Activated CD4-positive, CD25-positive, alpha-beta regulatory T cell treated with anti-CD3 and anti-CD28 coated beads, Interleukin-2, amount 50 U/mL, for 72 hours (primary cell): Measurements from ENCODE around the gene CCT5.
A peak's percentile ranks its signal among the peaks of the same experiment; 100 is the strongest.

Source experiments
- DNase-seq: peaks from one replicate; pipeline ENCODE4 v3.0.0; 2021

The CCT5 gene

DNA sequence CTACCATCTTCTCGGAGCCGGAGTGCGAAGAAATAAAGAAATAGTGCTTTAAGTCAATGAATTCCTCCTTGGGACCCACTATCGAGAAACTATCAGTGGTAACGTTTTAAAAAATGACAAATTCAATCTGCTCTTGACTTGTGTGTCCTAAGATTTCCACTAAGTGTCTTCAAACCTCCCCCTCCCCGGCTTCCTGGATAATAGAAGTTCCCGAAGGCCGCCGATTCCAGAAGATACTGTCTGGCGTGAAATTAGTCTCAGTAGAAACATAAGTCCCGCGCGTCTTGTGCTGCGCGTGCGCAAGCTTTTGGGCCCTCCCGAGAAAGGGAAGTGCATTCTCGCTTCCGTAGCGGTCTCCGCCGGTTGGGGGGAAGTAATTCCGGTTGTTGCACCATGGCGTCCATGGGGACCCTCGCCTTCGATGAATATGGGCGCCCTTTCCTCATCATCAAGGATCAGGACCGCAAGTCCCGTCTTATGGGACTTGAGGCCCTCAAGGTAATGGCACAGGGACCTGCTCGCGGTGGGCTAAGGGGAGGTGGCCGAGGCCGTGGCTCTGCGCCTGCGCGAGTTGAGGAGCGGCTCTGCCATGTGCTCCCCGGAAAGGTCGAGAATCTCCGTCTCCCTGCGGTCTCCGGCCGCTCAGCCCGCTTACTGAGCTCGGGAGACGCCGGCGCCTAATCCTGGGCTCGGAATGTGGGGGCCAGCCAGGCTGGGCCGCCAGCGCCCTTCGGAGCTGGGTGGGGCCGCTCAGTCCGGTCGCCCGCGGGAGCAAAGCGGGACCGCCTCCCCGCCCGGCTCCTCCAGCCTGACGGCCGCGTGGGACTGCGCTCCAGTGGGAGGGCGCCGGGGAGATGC lies at the start of gene CCT5:
CCT5 (plus strand) TSS at position 333 of the 858 bp plus-strand sequence; CDS start at position 394, 61 bp downstream.
- DNase-seq = peak; percentile 85

DNA sequence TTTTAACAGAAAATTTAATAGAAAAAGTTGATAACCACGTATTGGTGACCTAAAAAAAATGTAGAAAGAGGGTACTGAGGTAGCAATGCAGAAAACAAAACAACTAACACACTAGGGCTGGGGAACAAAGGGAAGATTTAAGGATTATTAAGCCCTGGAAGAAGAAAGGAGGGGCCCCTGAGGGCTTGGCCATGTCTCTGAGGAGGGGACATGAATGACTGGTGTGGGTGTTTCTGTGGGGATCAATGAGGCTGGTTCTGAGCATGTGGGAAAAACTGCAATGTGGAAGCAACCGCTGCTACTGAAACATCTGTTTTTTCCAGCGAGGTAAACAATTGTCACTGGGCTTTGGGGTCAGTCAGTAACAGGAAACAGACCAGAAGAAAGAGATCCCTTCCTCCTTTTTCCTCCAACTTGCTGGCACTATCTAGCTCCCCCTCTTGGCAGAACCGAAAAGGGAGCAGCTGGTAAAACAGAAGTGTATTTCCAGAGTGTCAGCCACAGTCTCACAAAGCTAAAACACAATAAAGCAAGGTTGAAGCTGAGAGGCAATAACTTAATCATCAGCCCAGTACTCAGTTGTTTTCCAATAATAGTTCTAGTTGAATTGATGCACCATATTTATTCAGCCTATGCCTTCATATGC lies 48.7 kb upstream of the CCT5 start:
- no peak for DNase-seq

DNA sequence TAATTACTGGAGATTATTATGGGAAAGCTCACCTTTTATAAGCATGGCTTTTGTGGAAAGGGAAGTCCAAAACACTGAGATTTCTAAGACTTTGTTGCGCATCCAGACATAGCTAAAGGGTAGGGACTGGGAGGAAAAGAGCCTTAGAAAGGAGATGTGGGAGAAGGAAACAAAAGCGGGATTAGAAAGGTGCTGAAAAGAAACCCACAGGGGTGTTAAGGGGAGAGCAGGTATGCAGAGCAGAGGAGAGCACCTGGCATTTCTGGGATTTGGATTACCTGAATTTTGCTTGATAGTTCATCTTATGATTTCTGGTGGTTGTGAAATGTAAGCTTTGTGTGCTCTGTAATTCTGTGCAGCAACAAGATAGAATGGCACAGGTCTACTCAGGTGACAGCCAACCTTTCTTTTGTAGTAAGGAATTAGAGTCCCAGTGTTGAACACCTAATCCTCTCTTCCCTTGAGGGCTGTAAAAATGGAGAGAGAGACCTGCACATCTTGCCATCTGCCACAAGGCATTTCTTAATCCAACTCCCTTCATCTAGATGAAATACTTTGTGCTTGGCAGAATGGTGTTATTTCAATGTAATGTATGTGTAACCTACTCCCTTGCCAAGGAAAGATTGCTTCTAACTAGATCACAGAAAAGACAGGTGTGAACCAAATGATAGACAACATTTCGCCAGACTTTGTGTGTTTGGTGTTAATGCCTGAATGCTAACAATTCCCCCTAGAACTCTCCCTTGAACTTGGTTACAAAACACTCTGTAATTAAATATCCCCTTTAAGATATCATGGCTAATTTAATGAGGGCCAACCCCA lies 47.8 kb upstream of the CCT5 start:
- no peak for DNase-seq

- no peak for DNase-seq
Measured at GRCh38 chr5:10209004-10209403, 41.1 kb upstream of the CCT5 start.

DNA sequence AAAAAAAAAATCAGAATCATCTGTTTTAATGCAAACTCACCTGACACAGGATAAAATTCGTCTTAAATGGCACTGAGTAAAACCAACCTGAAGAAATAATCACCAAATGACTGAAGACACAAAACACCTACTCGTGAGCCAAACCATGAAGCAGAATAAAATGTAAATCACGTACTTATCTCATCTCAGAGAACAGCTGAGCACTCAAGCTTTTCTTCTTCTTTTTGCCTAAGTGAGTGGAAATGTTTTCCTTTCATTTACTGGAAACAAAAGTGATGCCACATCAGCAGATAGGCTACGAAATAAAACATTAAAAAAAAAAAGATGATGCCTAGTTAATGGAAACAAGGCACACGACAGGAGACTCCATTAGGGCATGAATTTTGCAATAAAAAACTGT lies 36.8 kb upstream of the CCT5 start:
- no peak for DNase-seq

GRCh38 chr5:10214041-10214440 lies 36.0 kb upstream of the CCT5 start:
- no peak for DNase-seq

DNA sequence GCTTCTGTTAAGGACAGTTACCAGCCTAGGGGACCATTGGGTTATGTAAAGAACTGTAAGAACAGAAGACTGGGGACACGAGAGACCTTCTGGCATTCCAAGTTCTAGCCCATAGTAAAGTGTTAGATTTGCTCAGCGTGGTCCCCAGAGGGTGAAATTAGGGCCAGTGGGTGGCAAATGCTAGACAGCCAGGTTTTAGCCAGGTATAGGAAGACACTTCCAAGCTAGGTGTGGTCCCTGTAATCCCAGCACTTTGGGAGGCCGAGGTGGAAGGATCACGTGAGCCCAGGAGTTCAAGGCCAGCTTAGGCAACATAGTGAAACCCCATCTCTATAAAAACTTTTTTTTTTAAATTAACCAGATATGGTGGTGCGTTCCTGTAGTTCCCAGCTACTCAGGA lies 34.7 kb upstream of the CCT5 start:
- DNase-seq = no peak

DNA sequence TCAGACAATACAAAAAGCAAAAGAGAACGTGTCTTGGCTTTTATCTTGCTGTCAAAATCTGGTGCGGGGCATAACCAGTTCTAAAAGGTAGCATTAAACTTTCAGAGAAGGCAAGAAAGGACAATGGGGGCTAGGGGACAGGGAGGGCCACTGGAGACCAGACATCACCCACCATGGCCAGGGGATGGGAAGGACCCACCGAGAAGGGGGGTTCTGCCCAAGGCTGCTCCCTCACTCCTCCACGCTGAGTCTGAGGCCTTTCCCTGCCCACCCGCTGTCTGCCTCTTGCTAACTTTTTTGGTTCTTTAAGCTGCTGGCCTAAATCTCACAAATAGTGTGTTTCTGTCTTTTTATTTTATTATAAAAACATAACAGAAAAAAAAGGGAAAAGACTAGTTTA lies 34.0 kb upstream of the CCT5 start:
- DNase-seq = no peak

- DNase-seq = no peak
Measured at GRCh38 chr5:10218658-10219057, 31.4 kb upstream of the CCT5 start.

GRCh38 chr5:10219068-10219467 lies 31.0 kb upstream of the CCT5 start:
- DNase-seq = no peak

GRCh38 chr5:10220248-10220647 lies 29.8 kb upstream of the CCT5 start:
- no peak for DNase-seq

GRCh38 chr5:10222326-10222725 lies 27.8 kb upstream of the CCT5 start:
- no peak for DNase-seq

- no peak for DNase-seq
Measured at GRCh38 chr5:10227379-10227778, 22.7 kb upstream of the CCT5 start.

DNA sequence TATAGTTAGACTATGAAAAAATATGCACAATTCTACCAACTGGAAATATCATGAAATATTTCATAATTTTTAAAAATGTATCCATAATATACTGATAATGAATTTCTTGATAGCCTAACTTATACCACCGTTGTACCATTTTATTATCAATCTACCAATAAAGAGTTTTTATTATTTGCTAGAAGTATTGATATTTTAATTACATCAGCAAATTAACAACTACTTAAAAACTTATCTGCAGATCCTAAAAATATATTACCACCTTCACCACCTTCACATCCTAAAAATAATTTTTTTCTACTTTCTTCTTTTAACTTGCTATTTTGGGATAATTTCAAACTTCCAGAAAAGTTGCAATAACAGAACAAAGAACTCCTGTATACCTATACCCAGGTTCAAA lies 21.8 kb upstream of the CCT5 start:
- DNase-seq = no peak

- DNase-seq = no peak
Measured at GRCh38 chr5:10229306-10230048, 20.6 kb upstream of the CCT5 start.

- no peak for DNase-seq
Measured at GRCh38 chr5:10232386-10232785, 17.7 kb upstream of the CCT5 start.

GRCh38 chr5:10233011-10233410 lies 17.1 kb upstream of the CCT5 start:
- DNase-seq = no peak

- no peak for DNase-seq
Measured at GRCh38 chr5:10233505-10233904, 16.6 kb upstream of the CCT5 start.

DNA sequence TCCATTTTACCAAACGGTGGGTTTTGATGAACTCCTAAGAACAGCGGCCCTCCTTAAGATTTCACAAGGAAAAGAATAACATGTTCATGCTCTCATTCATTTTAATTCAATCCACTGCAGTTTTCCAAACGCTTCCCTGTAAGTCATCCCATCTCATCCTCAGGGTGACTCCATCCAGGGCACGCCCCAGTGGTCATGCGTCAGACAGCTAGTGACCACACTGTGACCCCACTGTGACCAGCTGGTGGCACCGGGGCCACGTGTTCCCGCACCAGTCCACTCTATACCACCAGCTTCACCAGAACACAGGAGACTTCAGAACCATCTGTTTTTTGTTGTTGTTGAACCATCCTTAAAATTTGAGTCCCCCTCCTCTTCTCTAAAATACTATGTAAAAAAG lies 14.7 kb upstream of the CCT5 start:
- DNase-seq = no peak

GRCh38 chr5:10243660-10244240 lies 6.3 kb upstream of the CCT5 start:
- no peak for DNase-seq

- no peak for DNase-seq
Measured at GRCh38 chr5:10244342-10244944, 5.6 kb upstream of the CCT5 start.

- DNase-seq = no peak
Measured at GRCh38 chr5:10246761-10247160, 3.3 kb upstream of the CCT5 start.
